ENCODE measurements around the gene UGDH. TPM values are rescaled to one million over a fixed set of nuclear protein-coding genes. Genes with fewer than 3 reads are reported as not detected.
"Not testable (repeated sequence)": the region's sequence is repeated elsewhere in the genome, so short reads cannot be mapped to it uniquely, and the experiment has no call there.

UGDH gene
- total RNA-seq, 4 donors from 2014 or later: 55.2 to 188 (median 98.0) TPM

DNA sequence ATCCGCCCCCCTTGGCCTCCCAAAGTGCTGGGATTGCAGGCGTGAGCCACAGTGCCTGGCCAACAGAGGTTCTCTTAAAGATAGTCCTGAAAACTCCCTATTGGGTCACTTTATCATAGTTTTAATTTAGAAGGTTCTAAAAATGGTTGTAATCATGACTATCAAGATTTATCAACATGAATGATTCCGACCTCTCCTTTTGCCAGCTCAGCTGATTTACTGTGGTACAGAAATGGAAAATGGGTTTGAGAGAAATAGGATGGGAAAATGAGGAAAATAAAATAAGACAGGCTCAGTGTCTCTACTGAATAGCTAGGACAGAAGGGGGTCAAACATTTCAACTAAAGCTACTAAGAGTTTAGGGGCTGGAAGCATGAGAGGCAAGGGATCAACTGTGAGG is 28.2 kb upstream of the UGDH start:
- Histone ChIP-seq H3K4me3 (no peak overlapping the region), H3K4me1 (peaks cover 0 to 22% (median 3%) of the 10 kb centered on the region in 3 donors), H3K36me3 (peaks cover 0 to 59% (median 0%) of the 10 kb centered on the region in 3 donors), H3K27me3 (no peaks in the 10 kb centered on the region), H3K27ac (no peak overlapping the region), H3K9me3 (no peaks in the 10 kb centered on the region)
- intact Hi-C loops (cut with DNase I): no loop called here
- WGBS, 2 donors: 87 to 100% methylated on average over 2 to 3 of the region's 3 CpGs
- TF ChIP-seq POLR2A (IDR thresholded peaks at IDR 0.05): no peak
- TF ChIP-seq, protein P1, sequence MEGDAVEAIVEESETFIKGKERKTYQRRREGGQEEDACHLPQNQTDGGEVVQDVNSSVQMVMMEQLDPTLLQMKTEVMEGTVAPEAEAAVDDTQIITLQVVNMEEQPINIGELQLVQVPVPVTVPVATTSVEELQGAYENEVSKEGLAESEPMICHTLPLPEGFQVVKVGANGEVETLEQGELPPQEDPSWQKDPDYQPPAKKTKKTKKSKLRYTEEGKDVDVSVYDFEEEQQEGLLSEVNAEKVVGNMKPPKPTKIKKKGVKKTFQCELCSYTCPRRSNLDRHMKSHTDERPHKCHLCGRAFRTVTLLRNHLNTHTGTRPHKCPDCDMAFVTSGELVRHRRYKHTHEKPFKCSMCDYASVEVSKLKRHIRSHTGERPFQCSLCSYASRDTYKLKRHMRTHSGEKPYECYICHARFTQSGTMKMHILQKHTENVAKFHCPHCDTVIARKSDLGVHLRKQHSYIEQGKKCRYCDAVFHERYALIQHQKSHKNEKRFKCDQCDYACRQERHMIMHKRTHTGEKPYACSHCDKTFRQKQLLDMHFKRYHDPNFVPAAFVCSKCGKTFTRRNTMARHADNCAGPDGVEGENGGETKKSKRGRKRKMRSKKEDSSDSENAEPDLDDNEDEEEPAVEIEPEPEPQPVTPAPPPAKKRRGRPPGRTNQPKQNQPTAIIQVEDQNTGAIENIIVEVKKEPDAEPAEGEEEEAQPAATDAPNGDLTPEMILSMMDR (IDR thresholded peaks at IDR 0.05): no peak
- DNase-seq: no peak

DNA sequence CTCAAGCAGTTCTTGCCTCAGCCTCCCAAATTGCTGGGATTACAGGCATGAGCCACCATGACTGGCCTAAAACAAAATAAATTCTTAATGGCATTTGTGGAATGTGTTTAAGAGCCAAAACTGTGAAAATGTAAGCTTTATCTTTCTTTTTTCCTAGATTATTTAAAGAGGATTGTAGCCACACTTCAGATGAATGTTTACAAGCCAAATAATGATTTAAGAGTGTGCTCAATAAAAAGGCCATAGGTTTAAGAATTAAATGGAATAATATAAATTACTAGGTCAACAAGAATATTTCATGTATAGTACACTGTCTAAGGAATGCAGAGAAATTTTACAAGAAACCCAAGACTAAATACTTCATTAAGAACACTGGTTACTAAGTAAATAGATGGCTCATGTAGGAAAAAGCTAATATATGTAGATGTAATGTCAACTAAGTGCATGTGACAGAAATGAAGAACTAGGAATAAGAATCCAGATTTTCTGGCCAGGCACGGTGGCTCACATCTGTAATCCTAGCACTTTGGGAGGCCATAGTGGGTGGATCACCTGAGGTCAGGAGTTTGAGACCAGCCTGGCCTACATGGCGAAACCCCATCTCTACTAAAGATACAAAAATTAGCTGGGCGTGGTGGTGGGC is 21.3 kb upstream of the UGDH start:
- H3K27ac ChIP-seq: no peak overlapping the region
- no peaks in the 10 kb centered on the region for H3K27me3 ChIP-seq
- 80 to 83% methylated on average over 3 of the region's 3 CpGs for WGBS, 2 donors
- peaks cover 0 to under 1% (median 0%) of the 10 kb centered on the region in 3 donors for H3K4me1 ChIP-seq
- H3K4me3 ChIP-seq: no peak overlapping the region
- DNase-seq: no peak
- no peaks in the 10 kb centered on the region for H3K9me3 ChIP-seq
- intact Hi-C loops (cut with DNase I): no loop called here
- no peak for TF ChIP-seq POLR2A (IDR thresholded peaks at IDR 0.05)
- TF ChIP-seq, protein P1 (IDR thresholded peaks at IDR 0.05): no peak
- peaks cover 0 to 45% (median 0%) of the 10 kb centered on the region in 3 donors for H3K36me3 ChIP-seq

DNA sequence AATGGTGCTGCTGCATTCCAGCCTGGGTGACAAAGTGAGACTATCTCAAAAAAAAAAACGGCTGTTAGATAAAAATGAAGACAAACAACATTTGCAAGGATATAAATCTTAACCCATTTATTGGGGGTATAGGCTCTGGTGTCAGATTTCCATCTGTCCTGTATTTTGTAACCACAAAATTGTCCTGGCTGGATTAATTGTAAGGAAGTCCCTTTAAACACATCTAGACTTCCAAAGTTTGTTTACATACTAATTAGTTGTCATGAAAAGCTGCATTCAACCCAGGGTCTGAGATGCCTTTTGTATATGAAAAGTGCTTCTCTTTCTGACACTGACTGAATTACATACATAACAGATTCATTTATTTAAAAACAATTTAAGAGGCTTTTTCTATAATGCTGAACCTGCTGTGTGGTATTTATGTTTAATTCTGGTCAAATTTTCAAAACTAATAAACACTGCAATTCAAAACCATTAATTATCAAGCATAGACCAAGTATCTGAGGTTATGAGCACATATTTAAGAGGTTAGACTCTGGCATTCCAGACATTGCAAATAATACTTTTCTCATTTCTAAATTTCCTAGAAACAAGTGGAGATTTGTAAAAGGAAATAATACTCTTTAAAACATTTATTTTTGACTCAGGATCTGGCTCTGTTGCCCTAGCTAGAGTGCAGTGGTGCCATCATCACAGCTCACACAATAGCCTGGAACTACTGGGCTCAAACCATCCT is 17.5 kb upstream of the UGDH start:
- peaks cover 0 to 11% (median 0%) of the 10 kb centered on the region in 3 donors for H3K36me3 ChIP-seq
- no peak overlapping the region for H3K4me3 ChIP-seq
- intact Hi-C loops (cut with DNase I): no loop called here
- peaks cover 0 to 31% (median 4%) of the 10 kb centered on the region in 3 donors for H3K4me1 ChIP-seq
- H3K27me3 ChIP-seq: no peaks in the 10 kb centered on the region
- 0 to 27% methylated on average over 1 of the region's 1 CpG for WGBS, 2 donors
- TF ChIP-seq, protein P1 (IDR thresholded peaks at IDR 0.05): no peak
- TF ChIP-seq POLR2A (IDR thresholded peaks at IDR 0.05): no peak
- no peak for DNase-seq
- no peak overlapping the region for H3K27ac ChIP-seq
- H3K9me3 ChIP-seq: no peaks in the 10 kb centered on the region

DNA sequence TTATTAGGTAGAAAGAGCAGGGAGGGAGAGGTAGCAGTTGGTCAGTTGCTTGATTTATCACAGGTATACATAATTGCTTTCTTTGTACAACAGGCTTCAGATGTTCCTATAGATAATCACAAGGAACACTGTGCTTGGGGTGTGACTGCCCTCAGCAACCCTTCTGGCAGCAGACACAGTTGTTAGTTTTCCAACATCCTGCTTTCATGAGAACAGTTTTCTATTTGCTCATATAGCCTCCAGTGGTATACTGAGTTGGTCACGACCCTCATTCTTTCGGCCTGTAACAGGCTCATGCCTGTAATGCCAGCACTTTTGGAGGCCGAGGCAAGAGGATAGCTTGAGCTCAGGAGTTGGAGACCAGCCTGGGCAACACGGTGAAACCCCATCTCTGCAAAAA is 16.8 kb upstream of the UGDH start:
- H3K27ac ChIP-seq; H3K9me3 ChIP-seq; H3K36me3 ChIP-seq; H3K4me3 ChIP-seq; DNase-seq; H3K27me3 ChIP-seq; intact Hi-C loops (cut with DNase I): not testable (repeated sequence)
- 82 to 92% methylated on average over 3 to 4 of the region's 4 CpGs for WGBS, 2 donors
- peaks cover 0 to 31% (median 4%) of the 10 kb centered on the region in 3 donors for H3K4me1 ChIP-seq

DNA sequence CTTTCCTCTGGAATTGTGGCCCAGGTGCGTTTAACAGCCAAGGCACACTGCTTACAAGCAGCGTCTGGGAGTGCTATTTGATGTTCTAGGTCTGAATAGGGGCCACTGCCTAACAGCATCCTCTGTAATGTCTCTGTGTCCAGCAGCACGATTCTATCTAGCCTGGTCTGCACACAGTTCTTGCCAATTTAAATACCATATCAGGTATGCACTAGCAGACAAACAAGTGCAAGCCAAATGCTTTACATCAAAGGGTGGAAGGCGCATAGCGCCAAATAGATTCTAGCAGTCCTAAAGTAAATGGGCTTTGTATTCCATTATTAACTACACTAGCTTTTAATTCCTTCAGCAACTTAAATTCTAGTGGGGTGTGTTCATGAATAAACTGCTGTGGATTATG is 15.8 kb upstream of the UGDH start:
- H3K4me3 ChIP-seq: no peak overlapping the region
- 73 to 74% methylated on average over 4 of the region's 5 CpGs for WGBS, 2 donors
- H3K27me3 ChIP-seq: no peaks in the 10 kb centered on the region
- intact Hi-C loops (cut with DNase I): no loop called here
- H3K9me3 ChIP-seq: no peaks in the 10 kb centered on the region
- H3K4me1 ChIP-seq: peaks cover 0 to 31% (median 4%) of the 10 kb centered on the region in 3 donors
- TF ChIP-seq POLR2A (IDR thresholded peaks at IDR 0.05): no peak
- TF ChIP-seq, protein P1 (IDR thresholded peaks at IDR 0.05): no peak
- no peak overlapping the region for H3K27ac ChIP-seq
- no peaks in the 10 kb centered on the region for H3K36me3 ChIP-seq
- DNase-seq: no peak
